RWPE1 (cell line): ENCODE measurements around the gene GMCL2.
A peak's percentile ranks its signal among the peaks of the same experiment; 100 is the strongest.

Source experiments
- CTCF ChIA-PET: fragments of 350-600 bp; sonication (Branson Sonifier 250); formaldehyde crosslinking; extraction: SDS; loops from one replicate; lab custom pipeline; 2021; lab: Yijun Ruan, JAX
- POLR2A ChIA-PET: fragments of 400-600 bp; formaldehyde crosslinking; extraction: SDS; loops from one replicate; lab custom pipeline; 2020; ENCODE audit warnings: antibody characterized with exemption; ENCODE audit not compliant: low non-redundant PET; lab: Yijun Ruan, JAX
- DNase-seq: peaks from one replicate; pipeline ENCODE4 v3.0.0; 2012; ENCODE audit warnings: low spot score
- H3K27ac ChIP-seq: fragments of 450-650 bp; 2 replicates; pipeline ENCODE4 v1.5.1; 2017
- TF ChIP-seq, protein P1 (sequence below): fragments of 450-650 bp; conservative IDR thresholded peaks from 2 replicates; pipeline ENCODE4 v1.5.1; 2017; ENCODE audit warnings: low read depth, mild to moderate bottlenecking

GMCL2 gene

DNA sequence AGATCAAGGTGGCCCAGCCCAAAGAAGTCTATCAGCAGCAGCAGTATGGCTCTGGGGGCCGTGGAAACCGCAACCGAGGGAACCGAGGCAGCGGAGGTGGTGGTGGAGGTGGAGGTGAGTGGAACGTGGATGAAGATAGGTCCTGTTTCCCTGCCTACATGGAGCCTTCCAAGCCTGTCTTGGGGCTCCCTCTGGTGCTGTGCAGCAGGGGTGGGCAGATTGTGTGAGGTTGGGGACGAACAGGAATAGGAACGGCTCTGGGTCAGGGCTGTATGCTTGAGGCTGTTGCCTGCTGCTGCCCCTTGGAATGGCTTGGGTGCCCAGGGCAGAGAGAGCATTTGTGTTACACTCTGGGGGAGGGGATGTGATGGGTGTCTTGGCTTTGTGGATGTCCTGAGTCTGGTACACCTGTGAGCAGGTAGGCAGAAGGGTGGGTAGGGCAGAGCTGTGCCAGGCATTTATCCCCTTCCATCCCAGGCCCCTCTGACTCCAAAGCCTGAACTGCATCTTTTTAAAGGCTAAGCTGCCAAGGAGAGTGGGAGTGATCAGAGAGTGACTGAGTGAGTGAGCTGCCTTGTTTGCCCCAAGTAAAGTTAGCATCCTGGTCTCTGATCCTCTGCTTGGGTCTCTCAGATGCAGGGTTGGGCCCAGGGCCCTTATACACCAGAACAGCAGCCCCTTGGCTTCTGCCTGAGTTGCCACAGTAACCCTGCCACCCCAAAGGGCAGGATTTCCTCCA is 22.3 kb upstream of the GMCL2 start:
- no peak for DNase-seq
- CTCF ChIA-PET, result interaction anchor here (0.6 kb wide), 1 partner anchor 1851 kb away, joined by 3 read pairs; no protein-coding TSS in a partner anchor
- POLR2A ChIA-PET, result no interaction called here
- H3K27ac ChIP-seq, result peak overlapping the region; percentile 60
- TF ChIP-seq, protein P1, sequence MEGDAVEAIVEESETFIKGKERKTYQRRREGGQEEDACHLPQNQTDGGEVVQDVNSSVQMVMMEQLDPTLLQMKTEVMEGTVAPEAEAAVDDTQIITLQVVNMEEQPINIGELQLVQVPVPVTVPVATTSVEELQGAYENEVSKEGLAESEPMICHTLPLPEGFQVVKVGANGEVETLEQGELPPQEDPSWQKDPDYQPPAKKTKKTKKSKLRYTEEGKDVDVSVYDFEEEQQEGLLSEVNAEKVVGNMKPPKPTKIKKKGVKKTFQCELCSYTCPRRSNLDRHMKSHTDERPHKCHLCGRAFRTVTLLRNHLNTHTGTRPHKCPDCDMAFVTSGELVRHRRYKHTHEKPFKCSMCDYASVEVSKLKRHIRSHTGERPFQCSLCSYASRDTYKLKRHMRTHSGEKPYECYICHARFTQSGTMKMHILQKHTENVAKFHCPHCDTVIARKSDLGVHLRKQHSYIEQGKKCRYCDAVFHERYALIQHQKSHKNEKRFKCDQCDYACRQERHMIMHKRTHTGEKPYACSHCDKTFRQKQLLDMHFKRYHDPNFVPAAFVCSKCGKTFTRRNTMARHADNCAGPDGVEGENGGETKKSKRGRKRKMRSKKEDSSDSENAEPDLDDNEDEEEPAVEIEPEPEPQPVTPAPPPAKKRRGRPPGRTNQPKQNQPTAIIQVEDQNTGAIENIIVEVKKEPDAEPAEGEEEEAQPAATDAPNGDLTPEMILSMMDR, result no peak

DNA sequence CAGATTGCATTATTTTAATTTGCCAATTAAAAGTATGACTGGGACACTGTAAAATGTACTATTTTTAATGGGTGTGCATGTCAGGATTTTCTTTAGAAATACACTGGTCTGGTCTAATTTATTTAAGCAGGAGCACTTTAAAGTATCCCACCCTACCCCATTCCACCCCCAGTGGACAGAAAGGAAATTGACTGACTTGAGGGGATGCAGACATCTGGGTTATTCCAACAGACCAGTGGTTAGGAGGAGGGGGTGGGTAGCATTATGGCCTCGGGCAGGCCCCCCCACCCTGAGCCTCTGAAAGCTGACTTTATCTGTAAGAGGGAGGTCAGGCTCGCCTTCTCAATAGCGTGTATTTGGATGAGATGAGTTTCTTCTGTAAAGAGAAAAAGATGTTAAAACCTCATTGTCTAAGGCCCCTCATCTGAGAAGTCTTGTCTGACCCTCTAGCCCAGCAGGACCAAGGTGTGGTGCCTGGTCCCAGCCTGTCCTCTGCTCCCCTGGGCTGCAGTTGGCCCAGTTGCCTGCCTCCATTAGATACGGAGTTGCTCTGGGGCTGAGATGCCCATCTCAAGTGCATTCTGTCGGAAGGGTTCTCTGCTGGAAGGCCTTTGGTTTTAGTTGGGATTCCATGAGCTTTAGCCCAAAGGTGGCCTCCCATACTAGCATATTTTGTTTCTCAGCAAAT is 21.5 kb upstream of the GMCL2 start:
- ChIA-PET POLR2A (no interaction called here), CTCF (interaction anchor here (0.7 kb wide), 1 partner anchor 32 kb away, joined by 3 read pairs; no protein-coding TSS in a partner anchor)
- DNase-seq, result no peak
- peak overlapping the region; percentile 60 for H3K27ac ChIP-seq
- TF ChIP-seq, protein P1, result no peak

DNA sequence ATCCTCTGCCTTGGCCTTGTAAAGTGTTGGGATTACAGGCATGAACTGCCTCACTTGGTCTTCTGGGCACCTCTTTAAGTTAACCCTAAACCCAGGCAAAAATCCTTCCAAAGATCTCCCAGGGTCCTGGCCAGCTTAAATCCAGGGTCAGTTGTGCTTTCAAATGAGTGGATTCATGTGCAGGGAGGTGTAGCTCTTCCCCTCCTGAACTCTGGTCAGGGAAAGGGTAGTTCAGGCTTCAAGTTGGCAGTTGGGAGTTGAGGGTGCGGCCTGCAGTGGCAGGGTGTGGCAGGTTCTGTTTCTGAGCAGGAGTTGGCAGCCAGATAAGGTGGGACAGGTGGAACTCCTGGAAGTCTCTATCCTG is 20.7 kb upstream of the GMCL2 start:
- POLR2A ChIA-PET, result interaction anchor here (0.7 kb wide), 1 partner anchor 54 kb away, joined by 3 read pairs; the partner anchor contains the start of gene NHP2
- peak overlapping the region; percentile 76 for H3K27ac ChIP-seq
- DNase-seq, result no peak
- TF ChIP-seq, protein P1, result no peak
- CTCF ChIA-PET, result interaction anchor here (0.7 kb wide), 1 partner anchor 13 kb away, joined by 4 read pairs; no protein-coding TSS in a partner anchor

DNA sequence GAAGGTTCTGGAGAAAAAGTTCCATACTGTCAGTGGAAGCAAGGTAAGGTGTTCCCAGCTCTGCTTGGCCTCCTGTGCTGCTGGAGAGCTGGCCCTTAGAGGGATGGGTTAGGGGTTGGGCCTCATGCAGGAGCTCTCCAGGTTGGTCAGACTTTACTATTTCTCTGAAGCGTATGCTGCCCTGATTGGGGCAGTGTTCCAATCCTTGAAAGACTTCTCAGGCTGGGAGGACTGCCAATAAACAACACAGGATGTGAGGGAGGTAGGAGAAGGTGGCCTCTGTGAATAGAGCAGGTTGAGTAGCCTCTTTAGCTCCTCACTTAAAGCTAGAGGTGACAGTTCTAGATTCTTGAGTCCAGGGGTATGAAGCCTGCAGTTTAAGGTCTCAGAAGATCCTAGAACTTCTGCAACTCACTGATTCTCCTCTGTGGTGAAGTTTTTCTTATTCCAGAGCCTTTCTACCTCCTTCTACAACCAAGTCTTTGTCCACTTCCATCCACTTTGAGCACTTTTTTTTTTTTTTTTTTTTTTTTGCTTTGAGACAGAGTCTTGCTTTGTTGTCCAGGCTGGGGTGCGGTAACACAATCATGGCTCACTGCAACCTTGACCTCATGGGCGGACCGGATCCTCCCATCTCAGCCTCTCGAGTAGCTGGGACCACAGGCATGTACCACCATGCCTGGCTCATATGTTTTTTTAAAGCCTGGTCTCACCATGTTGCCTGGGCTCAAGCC is 20.2 kb upstream of the GMCL2 start:
- H3K27ac ChIP-seq, result peak overlapping the region; percentile 76

DNA sequence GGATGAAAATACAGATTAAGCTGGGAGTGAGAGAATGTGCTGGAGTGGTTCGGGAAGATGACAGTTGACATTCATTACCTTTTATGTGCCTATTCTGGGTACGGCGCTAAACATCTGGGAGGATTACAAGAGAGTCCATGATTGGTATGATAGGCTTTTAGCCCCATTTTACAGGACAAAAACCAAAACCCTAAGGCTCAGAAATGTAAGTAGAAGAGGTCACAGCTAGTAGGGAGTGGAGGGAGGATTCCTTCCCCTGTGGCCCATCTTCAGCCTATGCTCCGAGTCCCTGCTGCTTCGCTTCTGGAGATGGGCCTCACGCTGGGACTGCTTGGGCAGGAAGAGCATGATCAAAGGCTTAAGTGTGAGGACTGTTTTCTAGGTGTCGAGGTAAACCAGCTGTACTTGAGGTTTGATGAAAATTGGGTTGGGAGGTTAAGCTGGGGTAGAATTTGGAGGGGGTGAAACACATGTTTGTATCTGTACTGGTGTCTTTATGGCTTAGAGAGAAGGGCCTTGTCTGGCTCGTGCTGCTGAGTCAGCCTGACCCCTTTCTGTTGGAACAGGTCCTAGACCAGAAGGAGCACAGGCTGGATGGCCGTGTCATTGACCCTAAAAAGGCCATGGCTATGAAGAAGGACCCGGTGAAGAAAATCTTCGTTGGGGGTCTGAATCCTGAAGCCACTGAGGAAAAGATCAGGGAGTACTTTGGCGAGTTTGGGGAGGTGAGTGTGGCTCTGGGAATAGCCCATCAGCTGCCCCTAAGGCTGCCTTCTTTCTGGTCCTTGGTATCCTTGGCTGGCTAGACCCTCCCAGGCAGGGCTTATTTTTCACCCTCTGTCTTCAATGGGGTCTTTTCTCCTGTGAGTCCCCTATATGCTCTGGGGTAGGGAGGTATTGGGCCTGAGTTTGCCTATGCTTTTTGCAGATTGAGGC is 19.3 kb upstream of the GMCL2 start:
- TF ChIP-seq, protein P1, result no peak
- ChIA-PET CTCF (interaction anchor here (0.7 to 1.2 kb wide), 3 partner anchors 37 to 131 kb away, joined by 3 to 6 read pairs (median 4); no protein-coding TSS in a partner anchor), POLR2A (no interaction called here)
- DNase-seq, result no peak
- H3K27ac ChIP-seq, result peak overlapping the region; percentile 76

More for the DNA sequence above, 20.2 kb upstream of the GMCL2 start:
- DNase-seq, result no peak
- TF ChIP-seq, protein P1, result no peak
- ChIA-PET POLR2A (interaction anchor here (0.7 kb wide), 1 partner anchor 54 kb away, joined by 3 read pairs; the partner anchor contains the start of gene NHP2), CTCF (interaction anchor here (0.7 kb wide), 1 partner anchor 14 kb away, joined by 4 read pairs; no protein-coding TSS in a partner anchor)
